SK-N-SH treated with all-trans-retinoic acid at 6 μM for 48 hours (cell line): ENCODE results near the gene TUB.

Experiments
- CREB5 ChIP-seq: fragments of 250-450 bp; sonication (Bioruptor Pico); IDR thresholded peaks from 2 replicates; pipeline ENCODE4 v1.5.1; 2020; ENCODE audit warnings: low read depth, mild to moderate bottlenecking, moderate library complexity
- PATZ1 ChIP-seq: fragments of 250-450 bp; sonication (Bioruptor Pico); IDR thresholded peaks from 2 replicates; pipeline ENCODE4 v1.8.0; 2020; ENCODE audit warnings: mild to moderate bottlenecking, moderate library complexity, borderline replicate concordance
- SNAI2 ChIP-seq: fragments of 250-450 bp; sonication (Bioruptor Pico); IDR thresholded peaks from 2 replicates; pipeline ENCODE4 v1.5.0; 2020; ENCODE audit warnings: mild to moderate bottlenecking, moderate library complexity
- TOX ChIP-seq: fragments of 250-450 bp; sonication (Bioruptor Pico); IDR thresholded peaks from 2 replicates; pipeline ENCODE4 v1.8.0; 2021; ENCODE audit warnings: mild to moderate bottlenecking, moderate library complexity, borderline replicate concordance
- ZFP3 ChIP-seq: fragments of 250-450 bp; sonication (Bioruptor Pico); IDR thresholded peaks from 2 replicates; pipeline ENCODE4 v1.5.0; 2020; ENCODE audit warnings: mild to moderate bottlenecking, moderate library complexity
- ZNF70 ChIP-seq: fragments of 450-650 bp; formaldehyde crosslinking; IDR thresholded peaks from 2 replicates; pipeline ENCODE4 v1.5.0; 2020; ENCODE audit warnings: mild to moderate bottlenecking, moderate library complexity
- ZNF8 ChIP-seq: fragments of 450-650 bp; formaldehyde crosslinking; IDR thresholded peaks from 2 replicates; pipeline ENCODE4 v1.5.0; 2020; ENCODE audit warnings: mild to moderate bottlenecking, moderate library complexity
- TF ChIP-seq, protein P1 (sequence below): fragments of 250-450 bp; sonication (Bioruptor Pico); IDR thresholded peaks from 2 replicates; pipeline ENCODE4 v1.8.0; 2021; ENCODE audit warnings: low read depth, mild to moderate bottlenecking, moderate library complexity, borderline replicate concordance

- TF ChIP-seq ZNF70 (CRISPR knock-in tag) = no peak
- TF ChIP-seq, protein P1, sequence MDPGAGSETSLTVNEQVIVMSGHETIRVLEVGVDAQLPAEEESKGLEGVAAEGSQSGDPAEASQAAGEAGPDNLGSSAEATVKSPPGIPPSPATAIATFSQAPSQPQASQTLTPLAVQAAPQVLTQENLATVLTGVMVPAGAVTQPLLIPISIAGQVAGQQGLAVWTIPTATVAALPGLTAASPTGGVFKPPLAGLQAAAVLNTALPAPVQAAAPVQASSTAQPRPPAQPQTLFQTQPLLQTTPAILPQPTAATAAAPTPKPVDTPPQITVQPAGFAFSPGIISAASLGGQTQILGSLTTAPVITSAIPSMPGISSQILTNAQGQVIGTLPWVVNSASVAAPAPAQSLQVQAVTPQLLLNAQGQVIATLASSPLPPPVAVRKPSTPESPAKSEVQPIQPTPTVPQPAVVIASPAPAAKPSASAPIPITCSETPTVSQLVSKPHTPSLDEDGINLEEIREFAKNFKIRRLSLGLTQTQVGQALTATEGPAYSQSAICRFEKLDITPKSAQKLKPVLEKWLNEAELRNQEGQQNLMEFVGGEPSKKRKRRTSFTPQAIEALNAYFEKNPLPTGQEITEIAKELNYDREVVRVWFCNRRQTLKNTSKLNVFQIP = no peak
- no peak for TF ChIP-seq SNAI2 (CRISPR knock-in tag)
- TF ChIP-seq PATZ1 = no peak
- TF ChIP-seq ZFP3 = no peak
- no peak for TF ChIP-seq ZNF8 (CRISPR knock-in tag)
- no peak for TF ChIP-seq TOX (CRISPR knock-in tag)
- no peak for TF ChIP-seq CREB5 (CRISPR knock-in tag)
These were observed 8.9 kb downstream of the TUB start for GRCh38 chr11:8089791-8090510.
